ENCODE data around the gene SH3BP4. TPM values are rescaled to one million over a fixed set of nuclear protein-coding genes. Genes with fewer than 3 reads are reported as not detected.

Gene SH3BP4
- total RNA-seq, 1 donor from 2014 or later, result 36.7 TPM

GRCh38 chr2:234988491-234988890 lies 36.7 kb downstream of the SH3BP4 start:
- no peaks in the 10 kb centered on the region for H3K27me3 ChIP-seq
- H3K27ac ChIP-seq, result peak overlapping the region; percentile 64 to 80
- no peak overlapping the region for H3K4me3 ChIP-seq
- no peak for DNase-seq (ENCODE audit: low spot score in 2 of 2)
- H3K4me1 ChIP-seq, result peaks cover 6 to 34% of the 10 kb centered on the region in 2 donors
- no peaks in the 10 kb centered on the region for H3K36me3 ChIP-seq
- intact Hi-C loops (cut with DNase I), result loop anchor here (5.0 to 10.0 kb wide), 2 partner anchors 166 to 506 kb away; partner anchors contain the start of gene AGAP1
- TF ChIP-seq CTCF (IDR thresholded peaks at IDR 0.05), result no peak
- H3K9me3 ChIP-seq, result no peaks in the 10 kb centered on the region

- intact Hi-C loops (cut with DNase I), result loop anchor here (1.0 to 10.0 kb wide), 3 partner anchors 8 to 506 kb away; partner anchors contain the start of gene AGAP1
- Histone ChIP-seq H3K4me3 (peak overlapping the region in 1 of 2 donors; percentile 1), H3K36me3 (no peaks in the 10 kb centered on the region), H3K9me3 (no peaks in the 10 kb centered on the region), H3K27me3 (no peaks in the 10 kb centered on the region), H3K4me1 (peaks cover 6 to 34% of the 10 kb centered on the region in 2 donors), H3K27ac (peak overlapping the region; percentile 64 to 80)
- no peak for TF ChIP-seq CTCF (IDR thresholded peaks at IDR 0.05)
- DNase-seq (ENCODE audit: low spot score in 2 of 2), result peak; percentile 75 to 98
Observed at GRCh38 chr2:234989183-234989701, 37.4 kb downstream of the SH3BP4 start.

DNA sequence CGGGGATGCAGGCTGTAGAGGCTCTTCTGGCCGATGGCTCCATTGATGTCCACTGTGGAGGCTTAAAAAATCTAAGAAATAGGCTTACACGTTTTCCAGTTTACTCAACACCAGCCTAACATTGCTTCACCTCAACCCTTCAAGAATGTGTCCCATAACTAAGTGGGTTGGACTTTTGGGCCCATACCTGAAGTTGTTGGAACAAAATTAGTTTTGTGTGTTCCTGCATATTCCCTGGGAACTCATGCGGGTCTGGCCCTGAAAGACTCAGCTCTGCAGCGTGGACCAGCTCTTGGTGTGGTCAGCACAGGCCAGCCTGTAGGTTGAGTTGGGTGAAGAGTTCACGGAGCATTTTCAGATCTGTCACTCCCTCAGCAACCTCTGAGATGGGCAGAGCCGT lies 38.5 kb downstream of the SH3BP4 start:
- TF ChIP-seq CTCF (IDR thresholded peaks at IDR 0.05), result no peak
- intact Hi-C loops (cut with DNase I), result loop anchor here (10.0 kb wide), 1 partner anchor 105 kb away; no protein-coding TSS in a partner anchor
- Histone ChIP-seq H3K4me1 (peaks cover 6 to 44% of the 10 kb centered on the region in 2 donors), H3K27ac (peak overlapping the region in 1 of 2 donors; percentile 80), H3K4me3 (no peak overlapping the region), H3K27me3 (no peaks in the 10 kb centered on the region), H3K9me3 (no peaks in the 10 kb centered on the region), H3K36me3 (no peaks in the 10 kb centered on the region)
- DNase-seq (ENCODE audit: low spot score in 2 of 2), result no peak

GRCh38 chr2:234991290-234991689 lies 39.5 kb downstream of the SH3BP4 start:
- no peaks in the 10 kb centered on the region for H3K9me3 ChIP-seq
- DNase-seq (ENCODE audit: low spot score in 2 of 2), result no peak
- no peak for TF ChIP-seq CTCF (IDR thresholded peaks at IDR 0.05)
- no peaks in the 10 kb centered on the region for H3K36me3 ChIP-seq
- H3K27ac ChIP-seq, result no peak overlapping the region
- intact Hi-C loops (cut with DNase I), result loop anchor here (10.0 kb wide), 1 partner anchor 106 kb away; no protein-coding TSS in a partner anchor
- H3K27me3 ChIP-seq, result no peaks in the 10 kb centered on the region
- peaks cover 6 to 52% of the 10 kb centered on the region in 2 donors for H3K4me1 ChIP-seq
- H3K4me3 ChIP-seq, result no peak overlapping the region

DNA sequence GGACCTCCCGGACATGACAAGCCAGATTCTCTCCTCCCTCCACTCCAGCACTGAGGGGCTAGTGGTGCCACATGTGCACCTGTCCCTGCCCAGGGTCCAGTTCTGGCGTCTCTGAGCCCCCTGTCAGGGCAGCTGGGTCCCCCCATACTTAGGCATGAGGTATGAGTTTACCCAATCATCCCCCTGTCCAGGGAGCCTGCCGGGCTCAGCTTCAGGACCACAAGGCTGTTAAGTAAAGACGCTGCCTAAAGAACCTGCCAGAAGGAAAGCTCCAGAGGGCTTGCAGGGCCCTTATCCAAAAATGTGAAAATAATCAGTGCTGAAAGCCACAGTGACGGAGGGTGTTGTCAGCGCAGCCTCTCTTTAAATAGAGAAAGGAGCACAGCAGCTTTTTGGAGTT lies 40.0 kb downstream of the SH3BP4 start:
- no peaks in the 10 kb centered on the region for H3K27me3 ChIP-seq
- TF ChIP-seq CTCF (IDR thresholded peaks at IDR 0.05), result no peak
- no peaks in the 10 kb centered on the region for H3K9me3 ChIP-seq
- no peak for DNase-seq (ENCODE audit: low spot score in 2 of 2)
- intact Hi-C loops (cut with DNase I), result loop anchor here (10.0 kb wide), 1 partner anchor 107 kb away; no protein-coding TSS in a partner anchor
- H3K4me3 ChIP-seq, result no peak overlapping the region
- no peaks in the 10 kb centered on the region for H3K36me3 ChIP-seq
- H3K4me1 ChIP-seq, result peaks cover 6 to 57% of the 10 kb centered on the region in 2 donors
- H3K27ac ChIP-seq, result no peak overlapping the region
